Skeletal muscle satellite cell (primary cell): ENCODE data around the gene RHOD. TPM values are rescaled to one million over a fixed set of nuclear protein-coding genes. Genes with fewer than 3 reads are reported as not detected.

Experiments
- H3K27me3 ChIP-seq: 2 replicates; pipeline ENCODE4 v1.7.0; 2013; ENCODE audit warnings: low read length; ENCODE audit not compliant: control insufficient read depth, insufficient read depth
- H3K36me3 ChIP-seq: 2 replicates; pipeline ENCODE4 v1.7.0; 2013; ENCODE audit warnings: mild to moderate bottlenecking, control low read depth, low read length; ENCODE audit not compliant: insufficient read depth
- H3K4me1 ChIP-seq: 2 replicates; pipeline ENCODE4 v1.7.0; 2013; ENCODE audit warnings: low read length; ENCODE audit not compliant: control insufficient read depth, insufficient read depth
- H3K4me2 ChIP-seq: 2 replicates; pipeline ENCODE4 v1.7.0; 2013; ENCODE audit warnings: mild to moderate bottlenecking, low read length
- H3K4me3 ChIP-seq: 2 replicates; pipeline ENCODE4 v1.7.0; 2013; ENCODE audit warnings: low read length
- H3K9ac ChIP-seq: 2 replicates; pipeline ENCODE4 v1.7.0; 2013; ENCODE audit warnings: mild to moderate bottlenecking, low read depth, low read length, moderate library complexity
- H3K9me3 ChIP-seq: replicated peaks from 2 replicates; pipeline ENCODE4 v1.7.0; 2013; ENCODE audit warnings: mild to moderate bottlenecking, control low read depth, low read length
- total RNA-seq: library from RNA; depleted of rRNA; stranded (reverse); fragments of >200 nt; gene quantifications from 2 replicates; pipeline ENCODE4 v1.2.3, GENCODE V29; 2012; rRNA removed

Gene RHOD, protein sequence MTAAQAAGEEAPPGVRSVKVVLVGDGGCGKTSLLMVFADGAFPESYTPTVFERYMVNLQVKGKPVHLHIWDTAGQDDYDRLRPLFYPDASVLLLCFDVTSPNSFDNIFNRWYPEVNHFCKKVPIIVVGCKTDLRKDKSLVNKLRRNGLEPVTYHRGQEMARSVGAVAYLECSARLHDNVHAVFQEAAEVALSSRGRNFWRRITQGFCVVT
- 0.44 and 2.0 TPM in 2 replicates for total RNA-seq

DNA sequence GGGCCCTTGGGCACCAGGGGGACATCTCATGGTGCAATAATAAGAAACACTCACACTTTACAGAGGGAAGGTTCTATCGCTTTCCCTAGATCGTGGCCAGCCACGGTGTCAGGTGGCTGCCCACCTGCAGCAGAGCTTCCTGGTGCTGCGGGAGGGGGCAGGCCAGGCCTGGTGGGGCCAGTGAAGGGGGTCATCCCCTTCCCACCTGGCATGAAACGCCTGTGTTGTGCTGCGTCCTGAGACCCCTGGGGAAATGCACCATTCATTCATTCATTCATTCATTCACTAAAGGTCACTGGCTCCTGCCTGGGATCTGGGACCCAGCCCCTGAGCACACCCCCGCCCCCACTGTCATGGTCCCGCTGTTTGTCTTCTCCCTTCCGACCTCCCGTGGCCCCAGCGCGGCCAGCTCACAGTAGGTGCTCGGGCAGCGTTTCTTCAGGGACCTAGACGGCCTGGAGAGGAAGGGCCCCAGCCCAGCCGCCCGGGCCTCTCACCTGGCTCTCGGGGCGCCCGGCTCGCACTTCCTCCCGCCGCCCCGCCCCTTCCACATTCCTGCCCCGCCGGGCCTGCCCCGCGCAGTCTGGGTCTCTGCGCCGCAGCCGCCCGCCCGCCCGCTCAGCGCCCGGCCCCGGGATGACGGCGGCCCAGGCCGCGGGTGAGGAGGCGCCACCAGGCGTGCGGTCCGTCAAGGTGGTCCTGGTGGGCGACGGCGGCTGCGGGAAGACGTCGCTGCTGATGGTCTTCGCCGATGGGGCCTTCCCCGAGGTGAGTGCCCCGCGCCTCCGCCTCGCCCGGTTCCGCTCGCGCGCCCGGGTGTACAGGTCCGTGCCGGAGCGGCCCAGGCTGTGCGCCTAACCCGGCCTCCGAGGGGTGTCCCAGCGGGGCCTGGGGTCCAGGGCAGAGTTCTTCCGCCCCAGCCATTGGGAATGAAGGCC lies at the start of gene RHOD:
Gene RHOD (plus strand): TSS at position 581 of the 938 bp plus-strand sequence. CDS start 56 bp downstream, at position 637.
- Histone ChIP-seq H3K9ac (peak within 1 kb of the TSS; percentile 65), H3K27me3 (peaks cover 7% of the 10 kb centered on the region)

DNA sequence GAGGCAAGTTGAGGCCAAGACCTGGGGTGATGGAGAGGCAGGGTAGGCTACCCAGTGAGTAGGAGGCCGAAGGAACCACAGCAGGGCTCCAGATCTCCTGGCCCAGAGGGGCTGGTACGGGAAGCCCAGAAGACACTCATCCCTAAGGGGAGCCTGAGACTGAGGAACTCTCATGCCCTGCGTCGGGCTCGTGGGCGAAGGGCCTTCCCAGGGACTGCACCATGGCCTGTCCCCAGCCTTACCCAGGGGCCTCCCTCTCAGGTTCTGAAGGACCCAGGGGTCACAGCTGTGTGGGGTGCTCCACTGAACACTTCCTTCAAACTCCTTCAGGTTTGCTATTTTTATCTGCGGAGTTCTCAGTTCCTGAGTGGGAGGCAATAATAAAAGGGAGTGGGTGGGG lies 49.5 kb upstream of the RHOD start:
- Histone ChIP-seq H3K4me3 (no peak overlapping the region), H3K9ac (no peak overlapping the region), H3K9me3 (no peaks in the 10 kb centered on the region), H3K27me3 (no peaks in the 10 kb centered on the region), H3K4me1 (no peaks in the 10 kb centered on the region), H3K36me3 (no peaks in the 10 kb centered on the region), H3K4me2 (no peak overlapping the region)

More for the DNA sequence above, at the start of gene RHOD:
- Histone ChIP-seq H3K4me3 (peak within 1 kb of the TSS; percentile 71), H3K4me1 (peaks cover 34% of the 10 kb centered on the region), H3K4me2 (peak within 1 kb of the TSS; percentile 76), H3K9me3 (no peaks in the 10 kb centered on the region), H3K36me3 (no peaks in the 10 kb centered on the region)

DNA sequence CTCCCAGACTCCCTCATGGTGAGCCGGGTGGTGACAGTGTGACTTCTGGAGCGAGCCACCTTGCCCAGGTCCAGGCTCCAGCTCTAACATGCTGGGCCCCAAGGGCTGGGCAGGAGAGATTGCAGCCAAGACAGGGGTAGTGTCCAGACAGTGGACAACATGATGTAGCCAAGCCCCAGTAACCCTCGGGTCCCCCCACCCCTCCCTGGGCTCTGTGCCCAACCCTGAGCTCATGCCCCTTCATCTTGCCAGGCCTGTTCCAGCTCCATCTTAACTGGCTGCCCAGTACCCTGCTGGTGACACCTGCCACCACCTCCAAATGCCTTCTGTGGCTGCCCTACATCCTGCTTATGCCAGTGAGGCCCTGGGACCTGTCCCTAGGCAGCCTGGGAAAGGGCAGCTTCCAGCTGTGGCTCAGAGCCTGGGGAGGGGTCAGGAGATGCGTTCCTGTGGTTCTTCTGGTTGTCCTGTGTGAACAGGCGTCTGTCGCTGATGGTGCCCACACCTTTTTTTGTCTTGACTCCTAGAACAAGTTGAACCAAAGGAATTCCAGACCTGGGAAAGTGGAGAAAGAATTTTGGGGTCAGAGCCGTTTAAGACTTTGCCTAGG lies 46.2 kb upstream of the RHOD start:
- no peak overlapping the region for H3K4me2 ChIP-seq
- no peak overlapping the region for H3K9ac ChIP-seq
- H3K4me1 ChIP-seq, result no peaks in the 10 kb centered on the region
- H3K9me3 ChIP-seq, result no peaks in the 10 kb centered on the region
- no peaks in the 10 kb centered on the region for H3K27me3 ChIP-seq
- H3K36me3 ChIP-seq, result no peaks in the 10 kb centered on the region
- no peak overlapping the region for H3K4me3 ChIP-seq

DNA sequence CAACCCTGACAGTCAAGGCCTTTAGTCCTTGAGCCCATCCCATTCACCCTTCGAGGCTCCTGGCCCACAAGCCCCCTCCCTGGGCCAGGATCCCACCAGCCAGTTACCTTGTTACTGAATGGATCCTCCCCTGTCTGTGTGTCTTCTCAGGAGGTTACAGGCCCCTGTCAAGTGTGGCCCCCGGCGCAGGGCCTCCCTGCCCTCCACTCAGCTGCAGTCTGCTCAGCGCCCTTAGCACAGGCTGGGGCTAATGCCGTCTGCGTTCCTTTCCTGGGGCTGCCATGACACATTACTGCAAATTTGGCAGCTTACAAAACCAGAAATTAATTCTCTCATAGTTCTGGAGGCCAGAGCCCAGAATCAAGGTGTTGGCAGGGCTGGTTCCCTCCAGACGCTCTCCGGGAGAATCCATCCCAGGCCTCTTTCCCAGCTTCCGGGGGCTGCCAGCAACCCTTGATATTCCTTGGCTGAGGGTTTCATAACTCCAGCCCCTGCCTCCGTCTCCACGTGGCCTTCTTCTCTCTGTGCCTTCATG lies 43.1 kb upstream of the RHOD start:
- H3K36me3 ChIP-seq, result no peaks in the 10 kb centered on the region
- no peak overlapping the region for H3K4me2 ChIP-seq
- H3K9me3 ChIP-seq, result no peaks in the 10 kb centered on the region
- no peak overlapping the region for H3K4me3 ChIP-seq
- H3K27me3 ChIP-seq, result no peaks in the 10 kb centered on the region
- H3K9ac ChIP-seq, result no peak overlapping the region
- no peaks in the 10 kb centered on the region for H3K4me1 ChIP-seq

DNA sequence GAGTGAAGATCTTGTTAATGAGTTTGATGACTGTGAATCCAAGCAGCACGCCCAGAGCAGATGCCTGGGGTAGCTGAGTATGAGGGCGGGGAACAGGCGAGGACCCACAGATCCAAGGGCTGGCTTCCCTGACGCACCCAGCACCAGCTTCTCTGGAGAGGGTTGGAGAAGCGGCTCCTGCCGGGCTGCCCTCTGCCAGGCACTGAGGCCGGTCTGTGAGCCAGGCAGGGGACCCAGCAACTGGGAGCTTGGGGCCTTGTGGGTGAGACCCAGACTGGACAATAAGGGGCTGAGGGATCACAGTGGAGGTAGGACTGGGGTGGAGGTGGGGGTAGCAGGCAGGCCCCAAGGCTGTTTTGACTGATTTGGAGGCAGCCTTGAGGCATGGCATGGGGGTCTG lies 42.3 kb upstream of the RHOD start:
- Histone ChIP-seq H3K9me3 (no peaks in the 10 kb centered on the region), H3K36me3 (no peaks in the 10 kb centered on the region), H3K4me3 (no peak overlapping the region), H3K4me2 (no peak overlapping the region), H3K9ac (no peak overlapping the region), H3K4me1 (no peaks in the 10 kb centered on the region), H3K27me3 (no peaks in the 10 kb centered on the region)

DNA sequence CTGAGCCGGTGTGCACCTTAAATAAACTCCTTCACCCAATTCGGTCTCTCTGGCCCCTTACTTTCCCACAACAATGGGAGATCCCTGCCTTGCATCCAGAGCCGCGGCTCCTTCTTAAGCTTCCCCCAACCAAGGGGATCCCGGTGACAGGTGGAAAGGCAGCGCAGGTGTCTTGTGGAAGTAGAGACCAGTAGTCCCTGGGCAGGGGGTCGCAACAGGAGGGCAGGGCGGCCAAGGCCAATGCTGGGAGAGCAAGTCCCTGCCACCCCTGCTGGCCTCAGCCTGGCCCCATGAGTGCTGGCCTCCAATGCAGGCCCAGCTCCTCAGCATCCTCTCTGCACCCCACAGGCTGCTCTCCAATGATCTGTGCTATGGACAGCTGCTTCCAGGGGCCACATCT lies 41.6 kb upstream of the RHOD start:
- Histone ChIP-seq H3K9me3 (no peaks in the 10 kb centered on the region), H3K27me3 (no peaks in the 10 kb centered on the region), H3K4me3 (no peak overlapping the region), H3K4me2 (no peak overlapping the region), H3K9ac (no peak overlapping the region), H3K36me3 (no peaks in the 10 kb centered on the region), H3K4me1 (no peaks in the 10 kb centered on the region)

DNA sequence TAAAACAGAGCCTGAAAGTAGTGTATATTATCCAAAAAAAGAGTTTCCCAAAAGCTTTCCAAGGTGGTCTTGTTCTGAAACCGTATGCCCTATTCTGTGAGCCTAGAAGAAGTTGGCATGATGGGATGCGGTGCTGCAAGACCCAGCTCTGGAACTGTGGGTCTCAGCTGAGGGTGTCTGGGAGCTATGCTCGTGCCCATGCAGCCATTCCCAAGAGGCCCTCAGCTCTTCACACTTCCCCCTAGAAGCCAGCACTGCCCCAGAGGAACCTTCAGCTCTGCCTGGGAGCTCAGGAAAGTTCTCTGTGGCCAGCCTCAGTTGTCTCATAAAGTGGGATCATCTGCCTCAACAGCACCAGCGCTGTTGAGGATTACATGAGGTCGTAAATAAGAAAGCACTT lies 40.1 kb upstream of the RHOD start:
- Histone ChIP-seq H3K27me3 (no peaks in the 10 kb centered on the region), H3K36me3 (no peaks in the 10 kb centered on the region), H3K4me3 (no peak overlapping the region), H3K4me1 (no peaks in the 10 kb centered on the region), H3K9me3 (no peaks in the 10 kb centered on the region), H3K4me2 (no peak overlapping the region), H3K9ac (no peak overlapping the region)

DNA sequence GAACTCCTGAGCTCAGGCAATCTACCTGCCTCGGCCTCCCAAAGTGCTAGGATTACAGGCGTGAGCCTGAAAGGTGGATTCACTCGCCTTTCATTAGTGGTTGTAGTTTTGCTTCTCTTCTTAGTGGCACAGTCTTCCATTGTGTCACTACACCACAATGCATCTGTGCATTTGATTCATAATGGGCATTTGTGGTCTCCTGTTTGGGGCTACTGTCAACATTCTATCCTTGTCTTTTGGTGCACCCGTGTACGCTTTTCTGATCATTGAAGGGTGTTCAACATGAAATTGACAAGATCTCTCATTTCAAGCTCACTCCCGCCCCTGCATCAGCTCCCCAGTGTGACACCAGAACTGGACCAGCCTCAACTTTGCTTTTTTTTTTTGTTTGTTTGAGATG lies 35.7 kb upstream of the RHOD start:
- H3K27me3 ChIP-seq, result no peaks in the 10 kb centered on the region
- peaks cover 34% of the 10 kb centered on the region for H3K4me1 ChIP-seq
- no peak overlapping the region for H3K9ac ChIP-seq
- H3K36me3 ChIP-seq, result no peaks in the 10 kb centered on the region
- H3K4me3 ChIP-seq, result no peak overlapping the region
- H3K9me3 ChIP-seq, result no peaks in the 10 kb centered on the region
- no peak overlapping the region for H3K4me2 ChIP-seq

DNA sequence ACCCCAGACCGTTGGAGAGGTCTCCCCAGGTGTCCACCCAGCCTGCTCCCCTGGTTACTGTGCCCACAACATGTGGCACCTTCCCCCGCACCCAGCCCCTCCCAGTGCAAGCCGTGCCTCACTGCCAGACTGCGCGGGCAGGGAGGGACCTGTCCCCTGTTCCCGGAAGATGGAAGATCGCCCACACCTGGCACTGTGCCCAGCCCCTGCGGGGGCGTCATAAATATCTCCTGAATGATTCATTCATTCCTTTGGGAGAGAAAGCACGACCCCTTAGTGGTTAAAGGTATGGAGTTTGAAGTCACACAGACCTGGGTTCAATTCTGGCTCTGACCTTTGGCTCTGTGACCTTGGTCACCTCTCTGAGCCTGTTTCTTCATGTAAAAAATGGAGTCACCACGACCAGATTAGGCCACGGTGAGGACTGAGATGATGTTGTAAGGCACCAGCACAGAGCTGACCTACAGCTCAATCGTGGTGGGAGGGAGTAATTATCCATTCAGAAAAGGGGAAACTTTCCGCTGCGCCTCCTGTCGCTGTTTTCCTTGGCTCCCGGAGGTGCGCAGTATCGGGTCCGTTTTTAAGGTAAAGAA lies 34.2 kb upstream of the RHOD start:
- Histone ChIP-seq H3K9ac (peak overlapping the region; percentile 59), H3K9me3 (no peaks in the 10 kb centered on the region), H3K27me3 (no peaks in the 10 kb centered on the region), H3K4me2 (peak overlapping the region; percentile 91), H3K4me1 (peaks cover 34% of the 10 kb centered on the region), H3K36me3 (no peaks in the 10 kb centered on the region), H3K4me3 (peak overlapping the region; percentile 68)

DNA sequence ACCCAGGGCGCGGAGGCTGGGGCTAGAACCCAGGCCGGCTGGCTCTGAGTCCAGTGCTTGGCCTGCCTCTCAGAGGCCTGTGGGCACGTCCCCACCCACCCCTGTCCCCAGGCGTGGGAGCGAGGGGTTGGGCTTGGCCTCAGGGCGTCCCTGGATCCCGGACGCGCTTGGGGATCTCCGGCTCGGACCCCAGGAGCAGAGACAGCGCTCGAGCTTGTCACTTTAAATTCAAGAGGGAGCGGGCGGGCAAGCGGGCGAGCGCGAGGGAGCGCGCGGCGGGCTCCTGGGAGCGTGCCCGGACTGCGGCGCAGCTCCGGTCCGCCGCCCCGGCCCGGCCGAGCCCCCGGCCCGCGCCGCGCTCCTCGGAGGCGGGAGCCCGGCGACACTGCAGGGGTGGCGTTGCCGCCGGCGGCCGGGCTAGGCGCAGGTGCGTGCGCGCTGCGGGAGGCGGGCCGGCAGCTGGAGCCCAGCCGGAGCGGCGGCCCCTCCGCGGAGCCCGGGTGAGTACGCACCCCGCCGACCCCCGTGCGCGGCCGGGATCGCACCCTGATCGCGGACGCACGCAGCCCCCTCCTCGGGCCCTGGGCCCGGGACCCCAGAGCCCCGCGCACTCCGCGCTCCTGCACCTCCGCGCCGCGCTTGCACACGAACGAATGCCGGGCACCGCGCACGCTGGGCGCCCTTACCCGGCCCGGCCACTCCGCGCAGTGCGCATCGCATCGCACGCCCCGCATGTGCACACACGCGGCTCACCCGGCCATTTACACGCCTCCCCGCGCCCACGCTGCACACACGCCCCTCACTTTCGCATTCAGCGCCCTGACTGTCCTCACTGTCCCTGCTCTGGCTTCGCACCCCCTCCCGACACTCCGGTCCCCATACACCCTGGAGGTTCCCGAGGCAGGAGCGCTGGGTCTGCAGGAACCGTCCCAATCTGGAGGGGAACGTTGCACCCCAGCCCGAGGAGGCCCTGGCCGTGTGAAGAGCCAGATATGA lies 33.4 kb upstream of the RHOD start, which contains the start of gene SYT12:
Gene SYT12 (plus strand): TSS at position 174 of the 996 bp plus-strand sequence. CDS start 7,011 bp downstream, outside the sequence.
- no peaks in the 10 kb centered on the region for H3K27me3 ChIP-seq
- H3K9ac ChIP-seq, result peak within 1 kb of the TSS; percentile 59
- H3K4me3 ChIP-seq, result peak within 1 kb of the TSS; percentile 68
- no peaks in the 10 kb centered on the region for H3K9me3 ChIP-seq
- peak within 1 kb of the TSS; percentile 91 for H3K4me2 ChIP-seq
- H3K36me3 ChIP-seq, result no peaks in the 10 kb centered on the region
- H3K4me1 ChIP-seq, result peaks cover 34% of the 10 kb centered on the region
